Mononuclear cell (primary cell): ENCODE measurements around the gene GRIK2. TPM values are rescaled to one million over a fixed set of nuclear protein-coding genes. Genes with fewer than 3 reads are reported as not detected.
"Not testable (repeated sequence)": the region's sequence is repeated elsewhere in the genome, so short reads cannot be mapped to it uniquely, and the experiment has no call there.

ENCODE experiments used
- H3K27me3 ChIP-seq: 2 replicates; pipeline ENCODE4 v1.6.0; 2011; ENCODE audit warnings: low read length, control low read depth; ENCODE audit not compliant: insufficient read depth
- H3K4me1 ChIP-seq: 2 replicates; pipeline ENCODE4 v1.5.1; 2011; ENCODE audit warnings: mild to moderate bottlenecking, low read length, control low read depth; ENCODE audit not compliant: insufficient read depth
- H3K4me3 ChIP-seq: 2 replicates; pipeline ENCODE4 v1.5.1; 2011; ENCODE audit warnings: mild to moderate bottlenecking, low read length, moderate library complexity
- H3K9me3 ChIP-seq: 2 replicates; pipeline ENCODE4 v1.5.1; 2011; ENCODE audit warnings: low read depth, mild to moderate bottlenecking, control low read depth, low read length
- total RNA-seq: library from RNA; depleted of rRNA; stranded (reverse); fragments of >200 nt; gene quantifications from one replicate; pipeline ENCODE4 v1.2.3, GENCODE V29; 2012

Gene GRIK2
- total RNA-seq, 1 donor: not detected

DNA sequence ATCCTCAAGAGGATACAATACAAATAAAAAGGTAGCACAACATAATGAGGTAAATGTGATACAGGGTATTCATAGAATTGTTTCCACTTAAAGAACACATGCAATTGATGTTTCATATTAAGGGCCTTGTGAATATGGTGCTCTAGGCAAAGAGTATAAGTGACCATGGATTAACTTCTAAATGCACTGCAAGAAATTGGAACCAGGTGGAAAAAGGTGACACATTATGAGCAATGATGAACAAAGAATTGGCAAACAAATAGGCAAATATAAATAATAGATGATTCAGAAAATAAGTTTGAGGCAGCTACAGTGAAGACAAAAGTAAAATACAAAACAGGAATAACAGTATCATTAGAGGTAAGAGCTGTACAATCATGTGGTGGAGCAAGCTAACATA is 192.0 kb downstream of the GRIK2 start:
- Histone ChIP-seq H3K4me3 (no peak overlapping the region), H3K27me3 (no peaks in the 10 kb centered on the region), H3K4me1 (no peaks in the 10 kb centered on the region), H3K9me3 (no peaks in the 10 kb centered on the region)

DNA sequence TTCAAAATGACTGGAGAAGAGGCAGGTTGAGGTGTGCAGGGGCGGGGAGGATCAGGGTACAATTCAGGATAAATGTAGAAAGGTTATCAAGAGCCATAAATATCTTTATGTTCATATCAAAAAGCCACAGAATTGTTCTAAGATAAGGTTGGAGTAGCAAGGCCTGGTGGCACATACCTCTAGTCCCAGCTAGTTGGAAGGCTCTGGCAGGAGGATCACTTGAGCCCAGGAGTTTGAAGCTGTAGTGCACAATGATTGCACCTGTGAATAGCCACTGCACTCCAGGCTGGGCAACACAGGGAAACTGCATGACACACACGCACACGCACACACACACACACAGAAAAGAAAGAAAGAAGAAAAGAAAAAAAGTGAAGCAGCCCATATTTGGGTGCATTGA is 194.8 kb downstream of the GRIK2 start:
- Histone ChIP-seq H3K9me3 (no peaks in the 10 kb centered on the region), H3K27me3 (no peaks in the 10 kb centered on the region), H3K4me1 (no peaks in the 10 kb centered on the region), H3K4me3 (no peak overlapping the region)

DNA sequence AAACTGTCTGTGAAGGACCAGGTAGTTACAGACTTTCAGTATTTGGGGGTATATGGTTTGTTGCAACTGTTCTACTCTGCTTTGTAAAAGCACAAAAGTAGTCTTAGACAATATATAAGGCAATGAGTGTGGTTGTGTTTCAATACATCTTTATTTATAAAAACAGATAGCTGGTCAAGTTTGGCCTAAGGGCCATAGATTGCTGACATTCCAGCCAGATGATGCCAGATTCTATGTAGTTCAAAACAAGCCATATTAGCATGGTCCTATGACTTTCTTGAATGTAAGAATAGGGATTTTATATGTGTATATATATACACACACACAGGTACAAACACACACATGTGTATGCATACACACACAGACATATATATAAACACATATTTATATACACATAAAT is 201.8 kb downstream of the GRIK2 start:
- Histone ChIP-seq H3K4me1 (no peaks in the 10 kb centered on the region), H3K27me3 (no peaks in the 10 kb centered on the region), H3K4me3 (no peak overlapping the region), H3K9me3 (no peaks in the 10 kb centered on the region)

DNA sequence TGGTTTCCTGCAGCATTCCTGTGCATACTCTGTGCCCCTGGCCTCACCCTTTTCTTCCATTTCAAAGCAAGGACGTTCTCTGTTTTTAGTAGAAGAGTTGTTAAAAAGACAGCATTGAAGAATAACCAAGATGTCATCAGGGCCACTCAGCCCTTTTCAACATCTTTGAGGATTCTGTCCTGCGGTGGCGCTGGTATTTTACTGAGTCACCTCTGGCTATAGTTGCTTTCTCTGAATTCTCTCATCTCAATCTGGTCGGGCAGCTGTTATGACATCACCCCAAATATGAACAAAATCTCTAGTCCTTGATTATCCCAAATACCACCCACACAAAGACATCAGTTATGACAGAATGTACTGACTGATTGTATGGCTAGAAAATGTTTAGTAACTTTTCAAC is 204.2 kb downstream of the GRIK2 start:
- no peaks in the 10 kb centered on the region for H3K27me3 ChIP-seq
- H3K4me3 ChIP-seq: no peak overlapping the region
- no peaks in the 10 kb centered on the region for H3K9me3 ChIP-seq
- no peaks in the 10 kb centered on the region for H3K4me1 ChIP-seq

DNA sequence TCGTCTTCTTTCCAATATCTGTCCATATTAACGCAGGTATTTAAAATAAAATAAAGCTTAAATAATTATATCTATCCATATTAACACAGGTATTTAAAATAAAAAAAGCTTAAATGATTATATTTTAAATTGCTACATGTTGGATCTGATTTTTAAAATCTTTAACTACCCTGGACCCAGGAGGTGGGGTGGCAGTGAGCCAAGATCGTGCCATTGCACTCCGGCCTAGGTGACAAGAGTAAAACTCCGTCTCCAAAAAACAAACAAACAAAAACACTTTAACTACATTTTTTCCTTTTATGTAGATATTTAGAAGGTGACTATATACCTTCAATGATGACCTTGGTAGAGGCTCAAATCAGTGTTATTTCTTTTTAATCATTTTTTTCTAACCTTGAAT is 211.9 kb downstream of the GRIK2 start:
- Histone ChIP-seq H3K4me1 (no peaks in the 10 kb centered on the region), H3K4me3 (no peak overlapping the region), H3K27me3 (no peaks in the 10 kb centered on the region), H3K9me3 (no peaks in the 10 kb centered on the region)

DNA sequence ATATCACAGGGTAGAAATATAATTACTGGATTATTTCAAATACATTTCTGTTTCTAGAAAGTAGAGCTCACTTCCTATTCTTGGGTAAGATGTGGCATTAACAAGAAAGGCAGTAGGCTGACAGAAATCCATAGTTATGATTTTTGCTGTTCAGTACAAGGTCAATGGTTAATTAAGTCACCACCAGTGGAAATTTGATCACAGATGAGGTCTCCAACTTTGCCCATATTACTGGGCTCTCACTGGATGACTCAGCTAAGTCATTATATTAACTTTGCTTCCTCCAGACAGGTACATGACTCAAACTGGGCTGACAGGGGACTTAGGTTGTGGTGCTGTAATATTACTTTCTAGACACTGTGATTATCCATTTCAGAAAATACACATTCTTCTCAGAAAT is 212.4 kb downstream of the GRIK2 start:
- Histone ChIP-seq H3K27me3 (no peaks in the 10 kb centered on the region), H3K9me3 (no peaks in the 10 kb centered on the region), H3K4me3 (no peak overlapping the region), H3K4me1 (no peaks in the 10 kb centered on the region)

DNA sequence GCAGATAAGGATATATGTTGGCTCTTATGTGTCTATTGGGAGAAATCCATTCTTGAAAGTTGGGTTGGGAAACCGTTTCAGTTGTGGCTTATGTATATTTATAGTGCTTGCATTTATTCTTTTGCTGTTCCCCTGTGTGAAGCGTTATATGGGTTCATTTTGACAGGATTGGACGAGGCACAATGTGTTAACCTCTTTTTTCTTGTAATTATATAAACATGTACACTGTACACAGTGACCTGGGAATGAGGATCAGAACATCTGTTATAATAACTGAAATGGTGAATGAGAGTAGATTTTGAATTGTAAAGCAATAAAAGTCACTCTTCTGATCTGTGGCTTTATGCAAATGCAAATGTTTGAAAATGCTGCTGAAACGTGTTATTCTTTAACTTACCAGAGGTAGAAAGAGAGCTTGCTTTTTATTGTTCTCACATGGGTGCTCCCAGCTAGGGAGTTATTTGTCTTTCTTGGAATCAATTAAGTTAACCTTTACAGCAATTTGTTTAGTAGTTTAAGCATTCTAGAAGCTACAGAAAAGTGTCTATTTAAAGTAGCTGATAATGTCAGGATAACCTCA is 213.7 kb downstream of the GRIK2 start:
- H3K27me3 ChIP-seq: no peaks in the 10 kb centered on the region
- no peak overlapping the region for H3K4me3 ChIP-seq
- H3K9me3 ChIP-seq: no peaks in the 10 kb centered on the region
- H3K4me1 ChIP-seq: no peaks in the 10 kb centered on the region

DNA sequence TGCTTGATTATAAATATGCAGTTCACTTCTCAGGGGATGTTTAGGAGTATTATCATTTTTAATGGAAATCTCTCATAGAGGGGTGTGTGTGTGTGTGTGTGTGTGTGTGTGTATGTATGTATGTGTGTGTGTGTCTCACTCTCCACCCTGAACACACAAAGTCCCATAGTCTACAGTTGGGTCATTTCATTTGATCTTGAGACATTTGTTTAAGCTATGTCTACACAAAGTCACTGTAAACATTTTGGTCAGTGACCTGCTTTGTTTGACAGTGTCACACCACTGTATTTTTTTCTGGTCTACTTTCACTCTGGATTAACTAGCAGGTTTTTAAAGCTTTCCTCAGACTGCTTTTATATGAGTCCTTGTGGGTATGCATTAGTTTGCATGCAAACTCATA is 215.2 kb downstream of the GRIK2 start:
- no peaks in the 10 kb centered on the region for H3K27me3 ChIP-seq
- H3K4me1 ChIP-seq: no peaks in the 10 kb centered on the region
- H3K9me3 ChIP-seq: no peaks in the 10 kb centered on the region
- no peak overlapping the region for H3K4me3 ChIP-seq

DNA sequence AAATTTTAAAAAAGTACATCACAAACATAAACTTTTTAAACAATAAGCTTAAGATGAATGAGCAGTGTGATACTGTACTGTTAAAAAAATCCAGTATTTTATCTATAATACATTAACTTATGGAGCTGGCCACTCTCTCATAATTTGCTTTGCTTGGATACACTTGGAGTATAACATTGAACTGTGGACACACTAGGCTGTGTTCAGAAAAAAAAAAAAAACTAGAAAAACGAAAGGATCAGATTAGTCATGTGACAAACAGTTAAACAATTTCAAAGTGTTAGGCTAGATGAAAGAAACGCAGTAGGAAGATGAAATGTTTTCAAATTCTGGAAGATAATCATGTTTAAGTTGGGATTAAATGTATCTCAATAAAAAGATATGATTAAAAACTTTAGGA is 220.0 kb downstream of the GRIK2 start:
- no peaks in the 10 kb centered on the region for H3K9me3 ChIP-seq
- H3K27me3 ChIP-seq: no peaks in the 10 kb centered on the region
- H3K4me1 ChIP-seq: no peaks in the 10 kb centered on the region
- H3K4me3 ChIP-seq: no peak overlapping the region

DNA sequence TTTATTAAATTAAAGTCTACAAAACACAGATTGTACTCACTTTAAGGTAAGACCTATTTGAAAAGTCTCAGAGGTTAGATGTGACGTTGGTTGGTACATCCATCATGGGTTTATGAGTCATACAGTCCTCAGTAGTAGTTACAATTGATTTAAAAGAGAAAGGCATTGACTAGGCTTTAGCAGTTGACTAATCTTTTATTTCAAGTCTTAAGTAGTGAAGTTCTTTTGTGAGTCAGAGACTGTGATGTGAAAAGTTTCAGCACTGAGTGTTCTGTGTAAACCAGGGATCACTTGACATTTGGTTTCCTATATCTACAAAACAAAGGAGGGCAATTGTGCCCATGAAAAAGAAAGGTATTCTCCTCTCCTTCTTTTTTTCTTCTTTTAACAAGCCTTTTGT is 221.3 kb downstream of the GRIK2 start:
- Histone ChIP-seq H3K9me3 (no peaks in the 10 kb centered on the region), H3K4me1 (no peaks in the 10 kb centered on the region), H3K4me3 (no peak overlapping the region), H3K27me3 (no peaks in the 10 kb centered on the region)

DNA sequence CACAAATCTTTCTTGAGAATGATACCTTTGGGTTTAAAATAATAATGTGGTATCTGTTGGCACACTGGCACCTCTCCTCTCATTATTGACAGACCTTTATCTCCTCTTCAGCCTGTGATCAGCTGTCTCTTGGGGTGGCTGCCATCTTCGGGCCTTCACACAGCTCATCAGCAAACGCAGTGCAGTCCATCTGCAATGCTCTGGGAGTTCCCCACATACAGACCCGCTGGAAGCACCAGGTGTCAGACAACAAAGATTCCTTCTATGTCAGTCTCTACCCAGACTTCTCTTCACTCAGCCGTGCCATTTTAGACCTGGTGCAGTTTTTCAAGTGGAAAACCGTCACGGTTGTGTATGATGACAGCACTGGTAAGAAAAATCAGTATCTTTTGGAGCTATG is 232.8 kb downstream of the GRIK2 start:
- no peaks in the 10 kb centered on the region for H3K27me3 ChIP-seq
- H3K4me3 ChIP-seq: no peak overlapping the region
- H3K4me1 ChIP-seq: no peaks in the 10 kb centered on the region
- H3K9me3 ChIP-seq: no peaks in the 10 kb centered on the region

DNA sequence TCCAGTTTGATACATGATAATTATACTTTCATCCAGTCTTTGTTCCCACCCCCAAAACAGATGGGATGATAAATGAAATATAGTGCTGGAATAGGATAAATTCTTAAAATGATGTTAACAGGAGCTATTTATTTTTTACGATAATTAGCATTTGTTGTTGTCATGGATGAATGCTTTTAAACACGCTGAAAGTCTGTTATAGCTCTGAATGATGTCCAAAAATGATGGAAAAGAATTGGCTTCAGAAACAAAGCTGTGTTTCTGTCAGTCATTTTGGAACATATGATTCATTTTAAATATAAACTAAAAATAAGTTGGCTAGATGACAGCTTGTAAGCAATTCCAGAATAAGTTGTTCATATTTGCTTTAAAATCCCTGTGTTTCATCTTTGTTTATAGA is 237.4 kb downstream of the GRIK2 start:
- Histone ChIP-seq H3K9me3 (no peaks in the 10 kb centered on the region), H3K27me3 (no peaks in the 10 kb centered on the region), H3K4me3 (no peak overlapping the region), H3K4me1 (no peaks in the 10 kb centered on the region)

DNA sequence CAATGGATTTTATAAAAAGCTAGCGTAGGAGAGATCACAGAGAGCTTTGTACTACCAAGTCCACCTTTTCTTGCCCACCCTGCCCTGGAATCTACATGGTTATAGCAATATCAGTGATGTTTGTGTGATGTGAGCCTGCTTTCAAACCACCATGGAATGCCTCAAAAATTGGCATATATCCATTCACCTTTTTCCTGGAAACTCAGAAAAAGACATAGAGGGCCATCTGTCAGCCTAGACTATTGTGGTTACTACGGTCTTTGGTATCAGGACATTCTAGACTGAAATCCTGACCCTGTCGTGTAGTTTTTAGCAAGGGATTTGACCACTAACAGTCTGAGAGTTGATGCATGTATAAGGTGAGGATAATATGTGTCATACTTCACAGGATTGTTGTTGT is 239.6 kb downstream of the GRIK2 start:
- no peaks in the 10 kb centered on the region for H3K9me3 ChIP-seq
- H3K4me3 ChIP-seq: no peak overlapping the region
- H3K27me3 ChIP-seq: no peaks in the 10 kb centered on the region
- H3K4me1 ChIP-seq: no peaks in the 10 kb centered on the region

DNA sequence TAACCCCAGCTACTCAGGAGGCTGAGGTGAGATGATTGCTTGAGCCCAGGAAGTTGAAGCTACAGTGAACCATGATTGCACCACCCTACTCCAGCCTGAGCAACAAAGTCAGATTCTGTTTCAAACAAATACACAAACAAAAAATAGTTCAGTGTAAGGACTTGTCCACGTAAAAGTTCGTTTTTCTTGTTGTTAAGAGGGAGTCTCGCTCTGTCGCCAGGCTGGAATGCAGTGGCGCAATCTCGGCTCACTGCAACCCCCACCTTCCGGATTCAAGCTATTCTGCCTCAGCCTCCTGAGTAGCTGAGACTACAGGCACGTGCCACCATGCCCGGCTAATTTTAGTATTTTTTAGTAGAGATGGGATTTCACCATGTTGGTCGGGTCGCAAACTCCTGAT is 245.4 kb downstream of the GRIK2 start:
- H3K27me3 ChIP-seq, H3K4me3 ChIP-seq, H3K4me1 ChIP-seq, H3K9me3 ChIP-seq: not testable (repeated sequence)

DNA sequence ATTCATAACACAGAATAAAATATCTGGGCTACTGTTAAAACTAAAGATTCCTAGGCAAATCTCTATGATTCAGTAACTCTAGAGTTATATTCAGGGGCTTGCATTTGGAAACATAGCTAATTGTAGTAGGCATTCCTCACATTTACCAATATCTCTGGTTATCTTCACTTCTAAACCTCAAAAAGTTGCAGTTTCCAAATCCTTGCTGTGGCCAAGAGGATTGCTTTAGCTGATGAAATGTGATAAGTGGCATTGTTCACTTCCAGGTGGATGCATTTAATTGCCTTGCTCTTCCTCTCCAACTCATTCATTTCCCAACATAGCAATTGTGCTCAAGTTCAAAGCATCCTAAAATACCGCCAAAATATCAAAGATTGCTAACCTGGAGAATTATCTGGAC is 246.6 kb downstream of the GRIK2 start:
- H3K4me1 ChIP-seq: no peaks in the 10 kb centered on the region
- no peaks in the 10 kb centered on the region for H3K27me3 ChIP-seq
- H3K4me3 ChIP-seq: no peak overlapping the region
- no peaks in the 10 kb centered on the region for H3K9me3 ChIP-seq

DNA sequence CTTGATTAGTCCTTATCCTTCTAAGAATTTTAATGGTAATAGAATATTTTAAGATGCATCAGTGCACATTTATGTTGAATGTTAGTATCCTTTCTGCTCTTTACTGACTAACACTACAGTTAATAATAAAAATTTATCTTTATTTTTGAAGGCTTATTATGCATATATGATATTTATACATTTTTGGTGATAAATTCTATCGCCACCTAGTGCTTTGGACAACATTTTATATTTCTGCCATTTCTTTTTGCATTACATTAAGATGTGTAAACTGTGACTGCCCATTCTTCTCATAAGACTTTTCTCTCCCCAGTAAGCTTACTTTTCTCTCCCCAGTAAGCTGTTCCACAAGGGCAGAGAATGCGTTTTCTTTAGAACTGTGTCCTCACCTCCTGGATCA is 252.3 kb downstream of the GRIK2 start:
- Histone ChIP-seq H3K9me3 (no peaks in the 10 kb centered on the region), H3K4me1 (no peaks in the 10 kb centered on the region), H3K4me3 (no peak overlapping the region), H3K27me3 (no peaks in the 10 kb centered on the region)
